Glutamatergic neuron (in vitro differentiated cells): ENCODE results near the gene ABHD12. TPM values are rescaled to one million over a fixed set of nuclear protein-coding genes. Genes with fewer than 3 reads are reported as not detected.

Experiments used
- DNase-seq: peaks from one replicate; pipeline ENCODE4 v3.0.0; 2022
- H3K27ac Mint-ChIP-seq: one replicate; pipeline ENCODE4 v1.8.0; 2020; ENCODE audit warnings: mild to moderate bottlenecking, mixed read lengths, inconsistent platforms; ENCODE audit not compliant: unreplicated experiment
- H3K27me3 Mint-ChIP-seq: one replicate; pipeline ENCODE4 v1.8.0; 2020; ENCODE audit warnings: mild to moderate bottlenecking, moderate library complexity, mixed read lengths, inconsistent platforms; ENCODE audit not compliant: unreplicated experiment
- H3K36me3 Mint-ChIP-seq: one replicate; pipeline ENCODE4 v1.8.0; 2020; ENCODE audit warnings: mild to moderate bottlenecking, mixed read lengths, inconsistent platforms; ENCODE audit not compliant: unreplicated experiment
- H3K4me1 Mint-ChIP-seq: one replicate; pipeline ENCODE4 v1.8.0; 2020; ENCODE audit warnings: mild to moderate bottlenecking, low read depth, mixed read lengths, inconsistent platforms; ENCODE audit not compliant: unreplicated experiment
- H3K4me3 Mint-ChIP-seq: one replicate; pipeline ENCODE4 v1.8.0; 2020; ENCODE audit warnings: mild to moderate bottlenecking, mixed read lengths, inconsistent platforms; ENCODE audit not compliant: unreplicated experiment
- H3K9me3 Mint-ChIP-seq: one replicate; pipeline ENCODE4 v1.8.0; 2020; ENCODE audit warnings: mild to moderate bottlenecking, moderate library complexity, mixed read lengths, inconsistent platforms; ENCODE audit not compliant: unreplicated experiment
- CTCF ChIP-seq: fragments of 200-600 bp; sonication (generic); IDR thresholded peaks from one replicate; pipeline ENCODE4 v1.5.0; 2021; ENCODE audit not compliant: partially characterized antibody, unreplicated experiment
- total RNA-seq: library from RNA; stranded (reverse); fragmentation: NEBNext Ultra II Directional; extraction: Animal tissue kit (Norgen Biotek cat#: 25700); gene quantifications from one replicate; pipeline ENCODE4 v1.2.1, GENCODE V29; 2021; ENCODE audit not compliant: unreplicated experiment

ABHD12 gene
- total RNA-seq, 1 donor from 2014 or later = 101 TPM

DNA sequence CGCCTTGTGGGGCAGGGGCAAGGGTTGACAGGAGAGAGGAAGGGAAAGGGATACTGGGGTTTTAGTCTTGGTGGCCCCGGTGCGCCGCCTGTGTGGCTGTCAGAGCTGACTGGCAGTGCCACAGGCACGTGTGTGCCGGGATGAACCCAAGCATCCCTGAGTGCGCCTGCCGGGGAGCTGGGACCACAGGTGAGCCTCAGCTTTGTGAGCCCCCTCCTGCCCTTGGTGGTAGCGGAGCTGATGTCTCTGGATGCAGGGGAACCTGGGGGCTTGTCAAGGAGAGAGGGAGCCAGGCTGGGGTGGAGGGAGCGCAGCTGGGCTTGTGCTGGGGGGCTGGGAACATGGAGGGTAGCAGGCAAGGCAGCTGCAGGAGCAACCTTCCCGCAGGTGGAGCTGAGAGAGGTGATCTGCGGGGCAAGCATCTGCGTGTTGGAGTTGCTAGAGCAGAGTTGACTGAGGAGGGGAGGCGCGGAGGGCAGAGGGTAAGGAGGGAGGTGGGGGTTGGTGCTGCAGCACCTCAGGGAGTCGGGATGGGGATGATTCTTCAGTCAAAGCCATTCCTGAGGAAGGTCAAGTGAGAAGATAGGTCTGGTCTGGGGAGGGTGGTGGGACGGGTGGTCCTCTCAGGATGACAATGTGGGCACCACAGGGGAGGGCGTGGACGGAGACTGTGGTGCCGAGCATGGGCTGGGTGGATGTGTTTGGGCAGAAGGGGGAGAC, 114.7 kb downstream of the ABHD12 start:
- Mint-ChIP-seq H3K4me3 (no peak overlapping the region), H3K9me3 (peaks cover 14% of the 10 kb centered on the region), H3K4me1 (peaks cover 5% of the 10 kb centered on the region), H3K27ac (peak overlapping the region; percentile 2), H3K27me3 (peaks cover 8% of the 10 kb centered on the region), H3K36me3 (peaks cover 4% of the 10 kb centered on the region)
- no peak for TF ChIP-seq CTCF
- DNase-seq = peak; percentile 13

- peak overlapping the region; percentile 2 for H3K27ac Mint-ChIP-seq
- no peak for TF ChIP-seq CTCF
- H3K36me3 Mint-ChIP-seq = peaks cover 4% of the 10 kb centered on the region
- H3K9me3 Mint-ChIP-seq = peaks cover 14% of the 10 kb centered on the region
- H3K4me3 Mint-ChIP-seq = no peak overlapping the region
- DNase-seq = peak; percentile 11
- H3K27me3 Mint-ChIP-seq = peaks cover 8% of the 10 kb centered on the region
- H3K4me1 Mint-ChIP-seq = peaks cover 5% of the 10 kb centered on the region
These were observed 115.5 kb downstream of the ABHD12 start for GRCh38 chr20:25274891-25275812.

DNA sequence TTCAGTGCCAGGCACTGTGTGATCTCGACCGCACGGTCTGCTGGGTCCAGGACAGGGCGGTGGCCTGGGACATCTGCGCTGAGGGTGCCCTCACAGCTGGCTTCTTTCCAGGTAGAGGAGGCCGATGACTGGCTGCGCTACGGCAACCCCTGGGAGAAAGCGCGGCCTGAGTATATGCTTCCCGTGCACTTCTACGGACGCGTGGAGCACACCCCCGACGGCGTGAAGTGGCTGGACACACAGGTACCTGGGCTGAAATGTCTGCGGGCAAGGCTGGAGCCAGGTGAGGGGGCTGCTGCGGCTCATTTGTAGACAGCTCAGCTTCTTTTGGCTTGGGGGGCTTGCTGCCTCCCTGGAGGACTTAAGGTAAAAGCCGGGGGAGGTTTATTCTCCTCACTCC, 116.2 kb downstream of the ABHD12 start:
- no peak for DNase-seq
- peaks cover 8% of the 10 kb centered on the region for H3K27me3 Mint-ChIP-seq
- peak overlapping the region; percentile 17 for H3K27ac Mint-ChIP-seq
- peaks cover 14% of the 10 kb centered on the region for H3K9me3 Mint-ChIP-seq
- TF ChIP-seq CTCF = no peak
- H3K4me1 Mint-ChIP-seq = peaks cover 5% of the 10 kb centered on the region
- H3K36me3 Mint-ChIP-seq = peaks cover 4% of the 10 kb centered on the region
- H3K4me3 Mint-ChIP-seq = no peak overlapping the region

GRCh38 chr20:25273541-25274358, 116.9 kb downstream of the ABHD12 start:
- no peak overlapping the region for H3K4me3 Mint-ChIP-seq
- H3K27ac Mint-ChIP-seq = peak overlapping the region; percentile 17
- H3K27me3 Mint-ChIP-seq = peaks cover 8% of the 10 kb centered on the region

More at GRCh38 chr20:25273541-25274358, 116.9 kb downstream of the ABHD12 start:
- DNase-seq = no peak
- H3K36me3 Mint-ChIP-seq = peaks cover 8% of the 10 kb centered on the region
- H3K4me1 Mint-ChIP-seq = peaks cover 5% of the 10 kb centered on the region
- no peak for TF ChIP-seq CTCF
- H3K9me3 Mint-ChIP-seq = peaks cover 12% of the 10 kb centered on the region
